Effector memory CD4-positive, alpha-beta T cell (primary cell): ENCODE measurements around the gene STXBP5L.
"Not testable (repeated sequence)": the region's sequence is repeated elsewhere in the genome, so short reads cannot be mapped to it uniquely, and the experiment has no call there.

Experiments
- DNase-seq, 3 donors: peaks; one replicate each; pipeline ENCODE4 v3.0.0-alpha.2; 2020
- H3K27ac ChIP-seq: 2 replicates; pipeline ENCODE4 v1.7.0; 2013; ENCODE audit warnings: mild to moderate bottlenecking, low read length, moderate library complexity; ENCODE audit not compliant: insufficient read depth, poor library complexity, severe bottlenecking
- H3K27me3 ChIP-seq: replicated peaks from 2 replicates; pipeline ENCODE4 v1.7.0; 2013; ENCODE audit warnings: mild to moderate bottlenecking, low read length; ENCODE audit not compliant: insufficient read depth, control insufficient read depth, poor library complexity, severe bottlenecking
- H3K36me3 ChIP-seq: 2 replicates; pipeline ENCODE4 v1.7.0; 2013; ENCODE audit warnings: mild to moderate bottlenecking, low read length, moderate library complexity; ENCODE audit not compliant: control insufficient read depth, insufficient read depth
- H3K4me1 ChIP-seq: 2 replicates; pipeline ENCODE4 v1.7.0; 2013; ENCODE audit warnings: low read length, mild to moderate bottlenecking; ENCODE audit not compliant: control insufficient read depth, insufficient read depth, poor library complexity, severe bottlenecking
- H3K4me3 ChIP-seq: 2 replicates; pipeline ENCODE4 v1.7.0; 2013; ENCODE audit warnings: low read length, low read depth, mild to moderate bottlenecking; ENCODE audit not compliant: insufficient read depth, poor library complexity, severe bottlenecking
- H3K9me3 ChIP-seq: 2 replicates; pipeline ENCODE4 v1.7.0; 2013; ENCODE audit warnings: mild to moderate bottlenecking, low read length, moderate library complexity; ENCODE audit not compliant: control insufficient read depth

The STXBP5L gene

DNA sequence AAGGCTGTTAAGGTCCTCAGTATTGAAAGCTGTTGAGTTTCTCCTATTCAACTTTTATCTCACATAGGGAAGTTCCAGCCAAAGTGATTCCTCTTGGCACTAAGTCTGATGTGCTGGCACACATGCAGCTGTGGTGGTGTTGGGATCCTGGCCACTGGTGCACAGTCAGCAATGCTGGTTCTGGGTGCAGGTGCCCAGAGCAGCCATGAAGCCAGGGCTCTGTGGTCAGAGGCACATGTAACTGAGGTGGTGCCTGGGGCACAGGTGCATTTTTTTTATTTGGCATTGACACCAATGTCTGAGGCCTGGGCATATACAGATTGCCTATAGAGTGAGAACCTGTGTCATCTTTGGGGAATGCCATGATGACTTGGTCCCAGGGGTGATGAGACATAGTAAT, 366.4 kb downstream of the STXBP5L start:
- Histone ChIP-seq H3K4me3 (no peak overlapping the region), H3K27me3 (no peaks in the 10 kb centered on the region), H3K4me1 (no peaks in the 10 kb centered on the region), H3K36me3 (no peaks in the 10 kb centered on the region), H3K27ac (no peak overlapping the region), H3K9me3 (no peaks in the 10 kb centered on the region)
- DNase-seq = no peak

DNA sequence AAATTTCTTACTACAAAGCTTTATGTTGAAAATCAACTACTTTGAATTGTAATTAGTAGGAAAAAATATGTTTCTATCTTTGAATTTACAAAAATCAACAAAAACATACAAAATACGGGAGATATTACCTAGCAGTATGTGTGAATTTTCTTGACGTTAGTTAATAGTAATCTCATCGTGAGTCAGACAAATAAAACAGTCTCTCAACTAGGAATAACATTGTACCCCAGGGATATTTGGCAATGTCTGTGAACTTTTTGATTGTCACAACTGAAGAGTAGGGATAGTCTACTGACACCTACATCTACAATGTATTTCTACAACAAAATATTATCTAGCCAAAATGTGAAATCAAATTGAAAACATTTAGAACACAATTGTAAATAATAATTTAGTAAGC, 387.4 kb downstream of the STXBP5L start:
- Histone ChIP-seq H3K27me3 (no peaks in the 10 kb centered on the region), H3K27ac (no peak overlapping the region), H3K9me3 (no peaks in the 10 kb centered on the region), H3K4me1 (no peaks in the 10 kb centered on the region), H3K36me3 (no peaks in the 10 kb centered on the region), H3K4me3 (no peak overlapping the region)
- DNase-seq = no peak

DNA sequence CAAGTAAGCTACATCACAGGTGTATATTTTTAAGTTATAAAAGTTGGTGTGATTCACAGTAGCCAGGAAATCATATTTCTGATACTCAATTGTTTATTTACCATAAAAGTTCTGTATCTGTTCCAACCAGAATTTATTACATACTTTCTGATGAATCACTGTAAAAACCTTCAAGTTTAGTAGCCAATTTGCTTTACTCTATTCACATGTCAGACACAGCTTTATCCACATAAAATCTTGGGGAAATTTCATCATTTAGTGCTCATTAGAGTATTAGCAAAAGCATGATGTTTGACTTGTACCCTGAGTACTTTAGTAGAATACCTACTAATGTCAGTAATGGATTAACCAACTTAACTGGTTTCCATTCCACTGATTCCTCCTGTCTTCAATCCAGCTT, 388.0 kb downstream of the STXBP5L start:
- Histone ChIP-seq H3K27ac (no peak overlapping the region), H3K36me3 (no peaks in the 10 kb centered on the region), H3K9me3 (no peaks in the 10 kb centered on the region), H3K27me3 (no peaks in the 10 kb centered on the region), H3K4me3 (no peak overlapping the region), H3K4me1 (no peaks in the 10 kb centered on the region)
- no peak for DNase-seq

DNA sequence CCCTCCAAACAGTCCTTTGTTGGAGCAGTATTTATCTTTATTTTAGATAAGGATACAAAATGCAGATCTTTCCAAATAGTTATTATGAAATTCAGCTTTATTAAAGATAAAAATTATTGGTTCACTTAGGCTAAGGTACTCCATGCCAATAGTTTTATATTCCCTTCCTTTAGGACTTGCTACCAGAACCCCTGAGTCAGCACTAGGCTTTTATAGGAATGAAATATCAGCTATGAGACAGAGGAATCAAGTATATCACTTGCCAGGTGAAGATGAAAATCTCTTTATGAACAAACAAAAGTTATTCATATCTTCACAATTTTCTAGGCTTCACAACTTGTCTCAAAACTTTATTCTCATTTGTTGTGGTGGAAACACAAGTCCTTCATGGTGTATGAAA, 416.3 kb downstream of the STXBP5L start:
- H3K9me3 ChIP-seq = no peaks in the 10 kb centered on the region
- H3K4me3 ChIP-seq = no peak overlapping the region
- H3K4me1 ChIP-seq = no peaks in the 10 kb centered on the region
- H3K36me3 ChIP-seq = no peaks in the 10 kb centered on the region
- no peak for DNase-seq
- no peaks in the 10 kb centered on the region for H3K27me3 ChIP-seq
- H3K27ac ChIP-seq = no peak overlapping the region

DNA sequence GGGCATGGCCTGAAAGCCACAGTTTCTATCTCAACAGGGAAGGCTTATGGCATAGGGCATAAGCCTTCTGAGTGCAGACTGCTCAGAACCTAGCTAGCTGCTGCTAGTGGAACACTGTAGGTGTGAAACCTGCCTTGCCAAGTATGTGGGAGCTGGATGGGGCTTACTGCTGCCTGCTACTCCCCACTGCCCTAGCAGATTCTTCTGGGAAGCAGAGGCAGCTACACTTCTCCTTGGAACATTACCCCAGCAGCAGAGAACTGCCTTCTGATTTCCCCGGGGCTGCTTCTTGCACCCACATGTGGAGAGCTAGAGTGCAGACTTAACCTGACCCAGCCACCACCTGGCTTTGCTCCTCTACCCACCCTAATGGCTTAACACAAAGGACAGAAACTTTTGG, 422.1 kb downstream of the STXBP5L start:
- no peak overlapping the region for H3K4me3 ChIP-seq

DNA sequence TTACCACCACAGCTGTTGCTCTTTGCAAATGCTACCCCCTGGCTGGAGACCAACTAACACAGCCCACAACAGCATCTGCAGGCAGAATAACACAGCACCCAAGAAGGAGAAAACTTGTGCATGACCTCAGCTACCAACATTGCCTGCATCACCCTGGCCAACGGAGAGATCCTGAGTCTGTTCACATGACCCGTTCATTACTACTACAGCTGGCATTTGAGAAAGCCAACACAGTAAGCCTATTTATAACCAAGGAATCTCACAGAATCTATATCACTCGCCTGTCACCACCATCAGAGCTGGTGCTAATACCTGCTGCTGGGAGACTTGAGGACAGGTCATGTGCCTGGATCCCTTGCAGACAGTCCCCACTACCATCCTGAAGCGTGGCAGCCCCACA, 422.6 kb downstream of the STXBP5L start:
- no peak for DNase-seq
- Histone ChIP-seq H3K27me3 (no peaks in the 10 kb centered on the region), H3K27ac (no peak overlapping the region), H3K4me3 (no peak overlapping the region), H3K4me1 (no peaks in the 10 kb centered on the region), H3K9me3 (no peaks in the 10 kb centered on the region), H3K36me3 (no peaks in the 10 kb centered on the region)

More for the DNA sequence above, 422.1 kb downstream of the STXBP5L start:
- Histone ChIP-seq H3K27ac (no peak overlapping the region), H3K27me3 (no peaks in the 10 kb centered on the region), H3K4me1 (no peaks in the 10 kb centered on the region), H3K9me3 (no peaks in the 10 kb centered on the region), H3K36me3 (no peaks in the 10 kb centered on the region)
- DNase-seq = no peak

DNA sequence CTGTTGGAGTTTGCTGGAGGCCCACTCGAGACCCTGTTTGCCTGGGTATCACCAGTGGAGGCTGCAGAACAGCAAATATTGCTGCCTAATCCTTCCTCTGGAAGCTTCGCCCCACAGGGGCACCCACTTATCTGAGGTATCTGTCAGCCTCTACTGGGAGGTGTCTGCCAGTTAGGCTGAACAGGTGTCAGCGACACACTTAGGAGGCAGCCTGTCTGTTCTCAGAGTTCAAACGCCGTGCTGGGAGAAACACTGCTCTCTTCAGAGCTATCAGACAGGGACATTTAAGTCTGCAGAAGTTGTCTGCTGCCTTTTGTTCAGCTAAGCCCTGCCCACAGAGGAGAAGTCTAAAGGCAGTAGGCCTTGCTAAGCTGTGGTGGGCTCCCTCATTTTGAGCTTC, 448.0 kb downstream of the STXBP5L start:
- not testable (repeated sequence) for H3K4me3 ChIP-seq, H3K36me3 ChIP-seq, H3K4me1 ChIP-seq, DNase-seq, H3K27me3 ChIP-seq, H3K9me3 ChIP-seq, H3K27ac ChIP-seq

DNA sequence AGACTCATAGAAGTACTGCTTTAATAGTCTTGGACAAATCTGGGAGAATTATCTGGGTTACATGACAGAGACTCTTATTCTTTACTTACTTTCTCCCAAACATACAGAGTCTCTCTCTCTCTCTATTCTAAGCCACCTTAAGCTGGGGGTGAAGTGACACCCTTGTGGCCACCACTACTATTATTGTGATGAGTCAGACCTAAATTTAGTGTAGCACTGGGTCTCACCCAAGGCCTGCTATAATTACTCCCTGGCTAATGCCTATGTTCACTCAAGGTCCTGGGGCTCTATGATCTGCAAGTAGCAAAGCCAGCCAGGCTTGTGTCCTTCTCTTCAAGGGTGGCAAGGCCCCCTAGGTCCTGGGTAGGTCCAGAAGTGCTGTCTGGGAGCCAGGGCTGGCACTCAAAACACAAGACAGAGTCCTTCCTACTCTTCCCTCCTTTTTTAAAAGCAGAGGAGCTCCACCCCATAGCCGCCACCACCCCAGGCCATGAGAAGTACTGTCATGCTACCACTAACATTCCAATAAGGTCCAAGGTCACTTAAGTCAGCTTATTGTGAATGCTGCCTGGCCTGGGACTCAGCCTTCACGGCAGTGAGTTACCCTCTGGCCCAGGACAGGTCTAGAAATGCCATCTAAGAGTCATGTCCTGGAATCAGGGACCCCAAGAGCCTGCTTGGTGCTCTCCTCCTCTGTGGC, 454.2 kb downstream of the STXBP5L start:
- no peak overlapping the region for H3K27ac ChIP-seq
- DNase-seq = no peak
- no peaks in the 10 kb centered on the region for H3K9me3 ChIP-seq
- no peaks in the 10 kb centered on the region for H3K36me3 ChIP-seq
- H3K4me1 ChIP-seq = no peaks in the 10 kb centered on the region
- H3K4me3 ChIP-seq = no peak overlapping the region
- H3K27me3 ChIP-seq = no peaks in the 10 kb centered on the region

DNA sequence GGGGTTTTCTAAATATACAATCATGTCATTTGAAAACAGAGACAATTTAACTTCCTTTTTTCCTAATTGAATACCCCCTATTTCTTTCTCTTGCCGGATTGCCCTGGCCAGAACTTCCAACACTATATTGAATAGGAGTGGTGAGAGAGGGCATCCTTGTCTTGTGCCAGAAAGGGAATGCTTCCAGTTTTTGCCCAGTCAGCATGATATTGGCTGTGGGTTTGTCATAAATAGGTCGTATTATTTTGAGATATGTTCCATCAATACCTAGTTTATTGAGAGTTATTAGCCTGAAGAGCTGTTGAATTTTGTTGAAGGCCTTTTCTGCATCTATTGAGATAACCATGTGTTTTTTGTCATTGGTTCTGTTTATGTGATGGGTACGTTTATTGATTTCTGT, 480.3 kb downstream of the STXBP5L start:
- not testable (repeated sequence) for DNase-seq, H3K27me3 ChIP-seq, H3K4me1 ChIP-seq, H3K9me3 ChIP-seq, H3K36me3 ChIP-seq, H3K4me3 ChIP-seq, H3K27ac ChIP-seq

DNA sequence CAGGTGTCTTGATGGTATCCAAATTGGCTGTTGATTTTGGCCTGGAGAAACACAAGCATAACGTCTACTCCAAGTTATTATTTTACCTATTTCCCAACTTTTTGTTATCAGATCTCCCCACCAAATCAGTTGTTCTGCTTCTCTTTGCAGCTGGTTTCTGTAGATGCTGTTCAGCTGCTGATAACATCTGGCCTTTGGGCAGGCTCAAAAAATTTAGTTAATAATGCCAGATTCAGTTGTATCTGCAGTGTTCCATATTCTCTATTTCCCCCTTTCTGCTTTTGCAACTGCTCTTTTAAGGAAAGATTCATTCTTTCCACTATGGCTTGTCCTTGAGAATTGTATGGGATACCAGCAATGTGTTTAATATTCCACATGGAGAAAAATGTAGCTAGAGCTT, 488.0 kb downstream of the STXBP5L start:
- H3K27me3 ChIP-seq, H3K36me3 ChIP-seq, H3K27ac ChIP-seq, H3K4me3 ChIP-seq, H3K9me3 ChIP-seq, H3K4me1 ChIP-seq, DNase-seq: not testable (repeated sequence)
